GM18868 (cell line): ENCODE results near the gene GLIS1.

Experiments used
- ATAC-seq: cut with Tn5 transposase; IDR thresholded peaks from one replicate; pipeline ENCODE4 v1.9.1; 2021; ENCODE audit warnings: mild to moderate bottlenecking, moderate library complexity; ENCODE audit not compliant: unreplicated experiment

Gene GLIS1

DNA sequence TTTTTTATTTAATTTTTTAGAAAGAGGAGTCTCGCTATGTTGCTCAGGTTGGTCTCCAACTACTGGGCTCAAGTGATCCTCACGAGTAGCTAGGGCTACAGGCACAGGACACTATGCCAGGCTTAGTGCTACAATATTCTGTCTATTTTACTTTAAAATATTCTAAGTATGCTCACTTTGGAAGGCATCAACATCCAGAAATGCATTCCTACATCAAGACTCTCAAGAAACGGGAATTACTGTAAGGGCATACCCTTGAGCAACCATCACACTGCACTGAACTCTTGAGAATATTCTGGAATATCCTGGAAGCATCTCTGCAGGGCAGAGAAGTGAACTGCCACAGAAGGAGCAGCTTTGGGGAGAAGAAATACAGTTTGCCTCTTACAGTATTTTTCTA lies 280.3 kb downstream of the GLIS1 start:
- ATAC-seq = no peak
